GM21367 (cell line): ENCODE data around the gene CUL4B.
A peak's percentile ranks its signal among the peaks of the same experiment; 100 is the strongest.
"Not testable (repeated sequence)": the region's sequence is repeated elsewhere in the genome, so short reads cannot be mapped to it uniquely, and the experiment has no call there.

Experiments used
- ATAC-seq: cut with Tn5 transposase; IDR thresholded peaks from one replicate; pipeline ENCODE4 v1.9.1; 2021; ENCODE audit not compliant: unreplicated experiment

CUL4B gene

GRCh38 chrX:120560842-120561633, at the start of gene CUL4B:
CUL4B (minus strand) TSS chrX:120560962; CDS start chrX:120560638, 324 bp downstream.
- ATAC-seq = peak; percentile 77

GRCh38 chrX:120604361-120604782, 43.6 kb upstream of the CUL4B start:
- ATAC-seq = peak; percentile 54

- ATAC-seq = peak; percentile 92
Observed at GRCh38 chrX:120603707-120604360, 43.1 kb upstream of the CUL4B start, which contains the start of gene MCTS1. MCTS1 (plus strand) TSS chrX:120604101; CDS start chrX:120604237, 136 bp downstream.

- ATAC-seq = no peak
Observed at GRCh38 chrX:120585702-120586101, 24.9 kb upstream of the CUL4B start.

GRCh38 chrX:120575379-120576114, 14.8 kb upstream of the CUL4B start:
- no peak for ATAC-seq

GRCh38 chrX:120573806-120574205, 13.0 kb upstream of the CUL4B start:
- not testable (repeated sequence) for ATAC-seq

- no peak for ATAC-seq
Observed at GRCh38 chrX:120570011-120570600, 9.3 kb upstream of the CUL4B start.

- no peak for ATAC-seq
Observed at GRCh38 chrX:120568609-120569008, 7.8 kb upstream of the CUL4B start.

- no peak for ATAC-seq
Observed at GRCh38 chrX:120568035-120568434, 7.3 kb upstream of the CUL4B start.

- no peak for ATAC-seq
Observed at GRCh38 chrX:120566817-120567216, 6.1 kb upstream of the CUL4B start.

GRCh38 chrX:120564925-120565324, 4.2 kb upstream of the CUL4B start:
- no peak for ATAC-seq

- ATAC-seq = no peak
Observed at GRCh38 chrX:120562569-120562926, 1.8 kb upstream of the CUL4B start.

- ATAC-seq = no peak
Observed at GRCh38 chrX:120561634-120562568, 1.1 kb upstream of the CUL4B start.

- ATAC-seq = peak; percentile 30
Observed at GRCh38 chrX:120560405-120560841, 339 bp downstream of the CUL4B start.

GRCh38 chrX:120559804-120560203, 958 bp downstream of the CUL4B start:
- no peak for ATAC-seq

GRCh38 chrX:120556251-120556650, 4.5 kb downstream of the CUL4B start:
- ATAC-seq = no peak

- no peak for ATAC-seq
Observed at GRCh38 chrX:120549483-120550452, 11.0 kb downstream of the CUL4B start.

GRCh38 chrX:120536061-120536460, 24.7 kb downstream of the CUL4B start:
- no peak for ATAC-seq
